Measurements from ENCODE around the gene GK.

GK gene

DNA sequence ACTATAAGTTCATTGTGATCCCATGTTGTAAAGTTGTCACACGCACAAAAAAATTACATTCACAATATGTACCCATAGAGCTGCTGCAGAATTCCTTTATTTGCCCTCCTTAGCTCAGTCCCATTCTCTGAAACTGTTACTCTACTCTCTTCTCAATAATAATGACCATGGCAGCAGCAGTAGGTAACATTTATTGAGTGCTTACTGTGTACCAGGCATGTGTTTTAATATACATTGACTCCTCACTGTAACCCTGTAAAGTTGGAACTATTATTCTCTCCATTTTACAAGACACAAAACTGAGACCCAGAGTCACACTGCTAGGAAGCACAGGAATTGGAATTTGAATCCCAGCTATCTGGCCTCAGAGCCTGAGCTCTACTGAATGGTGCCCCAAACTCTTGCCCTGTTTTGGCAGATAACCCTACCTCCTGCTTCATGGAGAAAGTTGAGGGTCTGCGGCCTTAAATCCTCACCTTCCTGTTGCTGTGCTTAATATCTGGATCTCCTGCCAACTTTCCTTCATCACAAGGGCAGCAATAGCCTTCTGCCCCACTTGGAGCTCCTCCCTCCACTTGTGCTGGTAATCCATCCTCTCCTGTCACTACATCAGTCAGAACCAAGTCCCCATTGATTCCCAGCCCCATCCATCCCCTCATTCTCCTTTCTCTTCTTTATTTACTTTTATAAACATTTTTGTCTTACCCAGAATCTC is 20.8 kb downstream of the GK start:
- Histone ChIP-seq H3K27me3 (ENCODE audit: insufficient read depth, poor library complexity, severe bottlenecking) (no peaks in the 10 kb centered on the region), H3K27ac (replicated peaks) (no peak overlapping the region), H3K4me3 (replicated peaks; ENCODE audit: insufficient read depth, low read length) (no peak overlapping the region)
- TF ChIP-seq, protein P1, sequence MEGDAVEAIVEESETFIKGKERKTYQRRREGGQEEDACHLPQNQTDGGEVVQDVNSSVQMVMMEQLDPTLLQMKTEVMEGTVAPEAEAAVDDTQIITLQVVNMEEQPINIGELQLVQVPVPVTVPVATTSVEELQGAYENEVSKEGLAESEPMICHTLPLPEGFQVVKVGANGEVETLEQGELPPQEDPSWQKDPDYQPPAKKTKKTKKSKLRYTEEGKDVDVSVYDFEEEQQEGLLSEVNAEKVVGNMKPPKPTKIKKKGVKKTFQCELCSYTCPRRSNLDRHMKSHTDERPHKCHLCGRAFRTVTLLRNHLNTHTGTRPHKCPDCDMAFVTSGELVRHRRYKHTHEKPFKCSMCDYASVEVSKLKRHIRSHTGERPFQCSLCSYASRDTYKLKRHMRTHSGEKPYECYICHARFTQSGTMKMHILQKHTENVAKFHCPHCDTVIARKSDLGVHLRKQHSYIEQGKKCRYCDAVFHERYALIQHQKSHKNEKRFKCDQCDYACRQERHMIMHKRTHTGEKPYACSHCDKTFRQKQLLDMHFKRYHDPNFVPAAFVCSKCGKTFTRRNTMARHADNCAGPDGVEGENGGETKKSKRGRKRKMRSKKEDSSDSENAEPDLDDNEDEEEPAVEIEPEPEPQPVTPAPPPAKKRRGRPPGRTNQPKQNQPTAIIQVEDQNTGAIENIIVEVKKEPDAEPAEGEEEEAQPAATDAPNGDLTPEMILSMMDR (IDR thresholded peaks at IDR 0.05; ENCODE audit: insufficient read depth, low read length) = no peak
- TF ChIP-seq, protein P2, sequence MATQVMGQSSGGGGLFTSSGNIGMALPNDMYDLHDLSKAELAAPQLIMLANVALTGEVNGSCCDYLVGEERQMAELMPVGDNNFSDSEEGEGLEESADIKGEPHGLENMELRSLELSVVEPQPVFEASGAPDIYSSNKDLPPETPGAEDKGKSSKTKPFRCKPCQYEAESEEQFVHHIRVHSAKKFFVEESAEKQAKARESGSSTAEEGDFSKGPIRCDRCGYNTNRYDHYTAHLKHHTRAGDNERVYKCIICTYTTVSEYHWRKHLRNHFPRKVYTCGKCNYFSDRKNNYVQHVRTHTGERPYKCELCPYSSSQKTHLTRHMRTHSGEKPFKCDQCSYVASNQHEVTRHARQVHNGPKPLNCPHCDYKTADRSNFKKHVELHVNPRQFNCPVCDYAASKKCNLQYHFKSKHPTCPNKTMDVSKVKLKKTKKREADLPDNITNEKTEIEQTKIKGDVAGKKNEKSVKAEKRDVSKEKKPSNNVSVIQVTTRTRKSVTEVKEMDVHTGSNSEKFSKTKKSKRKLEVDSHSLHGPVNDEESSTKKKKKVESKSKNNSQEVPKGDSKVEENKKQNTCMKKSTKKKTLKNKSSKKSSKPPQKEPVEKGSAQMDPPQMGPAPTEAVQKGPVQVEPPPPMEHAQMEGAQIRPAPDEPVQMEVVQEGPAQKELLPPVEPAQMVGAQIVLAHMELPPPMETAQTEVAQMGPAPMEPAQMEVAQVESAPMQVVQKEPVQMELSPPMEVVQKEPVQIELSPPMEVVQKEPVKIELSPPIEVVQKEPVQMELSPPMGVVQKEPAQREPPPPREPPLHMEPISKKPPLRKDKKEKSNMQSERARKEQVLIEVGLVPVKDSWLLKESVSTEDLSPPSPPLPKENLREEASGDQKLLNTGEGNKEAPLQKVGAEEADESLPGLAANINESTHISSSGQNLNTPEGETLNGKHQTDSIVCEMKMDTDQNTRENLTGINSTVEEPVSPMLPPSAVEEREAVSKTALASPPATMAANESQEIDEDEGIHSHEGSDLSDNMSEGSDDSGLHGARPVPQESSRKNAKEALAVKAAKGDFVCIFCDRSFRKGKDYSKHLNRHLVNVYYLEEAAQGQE (IDR thresholded peaks at IDR 0.05; ENCODE audit: insufficient replicate concordance, low read depth) = no peak
- DNase-seq (ENCODE audit: low read depth in 1 of 2, low spot score in 1 of 2) = no peak

DNA sequence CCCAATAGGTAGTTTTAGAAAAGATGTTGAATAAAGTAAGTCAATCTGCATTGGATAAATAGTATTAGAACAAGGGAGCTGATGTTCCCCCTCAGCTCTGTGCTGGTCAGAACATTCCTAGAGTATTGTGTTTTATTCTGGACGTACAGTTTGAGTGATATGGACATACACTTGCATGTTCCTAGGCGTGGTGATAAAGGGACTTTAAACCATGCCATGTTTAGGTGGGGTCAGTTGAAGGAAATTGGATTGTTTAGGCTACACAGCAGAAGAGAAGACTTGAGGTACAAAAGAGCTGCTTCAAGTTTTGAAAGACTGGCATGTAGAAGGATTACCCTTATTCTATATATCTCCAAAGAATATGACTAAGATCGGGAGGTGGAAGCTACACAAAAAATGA is 21.6 kb downstream of the GK start:
- no peak for TF ChIP-seq SPI1 (IDR thresholded peaks at IDR 0.05; ENCODE audit: borderline replicate concordance, low read depth)
- TF ChIP-seq, protein P2 (IDR thresholded peaks at IDR 0.05; ENCODE audit: insufficient replicate concordance, low read depth) = no peak
- TF ChIP-seq POLR2AphosphoS5 (IDR thresholded peaks at IDR 0.05; ENCODE audit: low read depth) = no peak
- no peak for TF ChIP-seq GABPA (IDR thresholded peaks at IDR 0.05; ENCODE audit: low read depth)
- TF ChIP-seq, protein P1 (IDR thresholded peaks at IDR 0.05; ENCODE audit: insufficient read depth, low read length) = no peak
- H3K27me3 ChIP-seq (ENCODE audit: insufficient read depth, poor library complexity, severe bottlenecking) = no peaks in the 10 kb centered on the region
- no peak for DNase-seq (ENCODE audit: low read depth in 1 of 2, low spot score in 1 of 2)
- H3K27ac ChIP-seq (replicated peaks) = no peak overlapping the region
- no peak overlapping the region for H3K4me3 ChIP-seq (replicated peaks; ENCODE audit: insufficient read depth, low read length)

DNA sequence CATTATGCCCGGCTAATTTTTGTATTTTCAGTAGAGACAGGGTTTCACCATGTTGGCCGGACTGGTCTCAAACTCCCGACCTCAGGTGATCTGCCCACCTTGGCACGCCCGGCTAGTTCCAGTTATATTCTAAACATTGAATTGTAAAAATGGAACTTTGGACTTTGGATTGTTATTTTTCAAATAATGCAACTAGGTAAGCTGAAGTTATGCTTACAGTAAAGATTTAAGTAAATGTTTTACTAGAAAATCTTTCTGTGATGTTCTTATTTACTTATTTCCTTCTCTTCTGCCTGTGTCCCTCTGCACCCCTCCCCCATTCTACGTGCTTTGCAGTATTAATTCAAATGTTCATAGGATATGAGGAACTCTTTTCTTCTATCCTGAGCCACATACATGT is 26.1 kb downstream of the GK start:
- TF ChIP-seq, protein P1 (IDR thresholded peaks at IDR 0.05; ENCODE audit: insufficient read depth, low read length) = no peak
- TF ChIP-seq POLR2AphosphoS5 (IDR thresholded peaks at IDR 0.05; ENCODE audit: low read depth) (no peak), GABPA (IDR thresholded peaks at IDR 0.05; ENCODE audit: low read depth) (no peak), SPI1 (IDR thresholded peaks at IDR 0.05; ENCODE audit: borderline replicate concordance, low read depth) (no peak)
- TF ChIP-seq, protein P2 (IDR thresholded peaks at IDR 0.05; ENCODE audit: insufficient replicate concordance, low read depth) = no peak
- Histone ChIP-seq H3K4me3 (replicated peaks; ENCODE audit: insufficient read depth, low read length) (no peak overlapping the region), H3K27ac (replicated peaks) (no peak overlapping the region), H3K27me3 (ENCODE audit: insufficient read depth, poor library complexity, severe bottlenecking) (peaks cover 3% of the 10 kb centered on the region)
- no peak for DNase-seq (ENCODE audit: low read depth in 1 of 2, low spot score in 1 of 2)
